Kidney (tissue), 14 donors: ENCODE data around the gene MB21D2. TPM values are rescaled to one million over a fixed set of nuclear protein-coding genes. Genes with fewer than 3 reads are reported as not detected.

Experiments used
- DNase-seq, 5 donors: peaks; one replicate each; pipeline ENCODE4 v3.0.0-alpha.2; 2013 to 2020
- FAIRE-seq: peaks from 2 replicates; lab custom pipeline; 2012; peaks lifted over from hg19 to GRCh38; lab: Jason Lieb, UNC
- H3K27ac ChIP-seq, 2 donors: one replicate each; pipeline ENCODE4 v1.7.0; 2013; ENCODE audit warnings: low read depth in 2 of 2, low read length in 2 of 2, inconsistent platforms in 1 of 2
- H3K27me3 ChIP-seq: one replicate; pipeline ENCODE4 v1.7.1; 2013; ENCODE audit warnings: low read length, inconsistent platforms; ENCODE audit not compliant: control insufficient read depth, insufficient read depth
- H3K36me3 ChIP-seq, 3 donors: one replicate each; pipeline versions ENCODE4 v1.7.0 to v1.7.1; 2013; ENCODE audit warnings: low read length in 3 of 3, control low read depth in 1 of 3, inconsistent platforms in 1 of 3; ENCODE audit not compliant: insufficient read depth in 3 of 3, control insufficient read depth in 2 of 3
- H3K4me1 ChIP-seq, 3 donors: one replicate each; pipeline versions ENCODE4 v1.7.0 to v1.7.1; 2013; ENCODE audit warnings: low read length in 3 of 3, inconsistent platforms in 1 of 3, low read depth in 1 of 3; ENCODE audit not compliant: control insufficient read depth in 2 of 3, insufficient read depth in 2 of 3
- H3K4me3 ChIP-seq, 3 donors: one replicate each; pipeline versions ENCODE4 v1.7.0 to v1.8.1; 2013; ENCODE audit warnings: low read length in 3 of 3, control low read depth in 1 of 3, inconsistent platforms in 1 of 3
- H3K9ac ChIP-seq, 3 donors: one replicate each; pipeline versions ENCODE4 v1.7.0 to v1.7.1; 2013; ENCODE audit warnings: low read length in 3 of 3, control low read depth in 1 of 3, inconsistent platforms in 1 of 3
- H3K9me3 ChIP-seq, 3 donors: one replicate each; pipeline versions ENCODE4 v1.7.0 to v1.7.1; 2013; ENCODE audit warnings: low read length in 3 of 3, control low read depth in 1 of 3, inconsistent platforms in 1 of 3; ENCODE audit not compliant: control insufficient read depth in 2 of 3, insufficient read depth in 1 of 3
- intact Hi-C: fragments of 100-400 bp; cut with DNase I; formaldehyde crosslinking; loops from one replicate; pipeline ENCODE4 v1.11.1; 2022
- polyA plus RNA-seq: library from polyadenylated mRNA; stranded (reverse); fragments of 350-450 nt; fragmentation: Illumina TruSeq; extraction: RNeasy Lipid Tissue Mini Kit (QIAGEN cat#74804); gene quantifications from one replicate; pipeline ENCODE4 v1.2.3, GENCODE V29; 2014; ENCODE audit warnings: low read depth, low replicate concordance; ENCODE audit not compliant: insufficient read depth
- total RNA-seq: library from RNA; stranded (reverse); fragmentation: NEBNext Ultra II Directional; extraction: Animal tissue kit (Norgen Biotek cat#: 25700); gene quantifications from one replicate; pipeline ENCODE4 v1.2.1, GENCODE V29; 2021
- TF ChIP-seq, protein P1 (sequence below): IDR thresholded peaks from 3 replicates; pipeline ENCODE4 v1.5.1; 2012; ENCODE audit warnings: mild to moderate bottlenecking, moderate library complexity, borderline replicate concordance; ENCODE audit not compliant: insufficient read depth; ENCODE audit errors: extremely low read depth
- donor health status: control.
- donor health status: control.
- donor health status: control.
- donor health status: control.
- donor health status: control.
- donor health status: DM: yes; HTN: yes; CAD: no.
- donor health status: Normal renal cell carcinoma (clear cell type).

The MB21D2 gene
- total and polyA plus RNA-seq, 2 donors from 2014 or later, result 3.2 to 3.9 TPM

GRCh38 chr3:192831801-192832347 is 85.8 kb downstream of the MB21D2 start:
- no peaks in the 10 kb centered on the region for H3K36me3 ChIP-seq
- FAIRE-seq, result no peak
- intact Hi-C loops, result no loop called here
- H3K27me3 ChIP-seq, result no peaks in the 10 kb centered on the region
- no peaks in the 10 kb centered on the region for H3K4me1 ChIP-seq
- no peaks in the 10 kb centered on the region for H3K9me3 ChIP-seq
- DNase-seq, result no peak
- H3K4me3 ChIP-seq, result no peak overlapping the region
- no peak overlapping the region for H3K9ac ChIP-seq
- H3K27ac ChIP-seq, result no peak overlapping the region
- TF ChIP-seq, protein P1, sequence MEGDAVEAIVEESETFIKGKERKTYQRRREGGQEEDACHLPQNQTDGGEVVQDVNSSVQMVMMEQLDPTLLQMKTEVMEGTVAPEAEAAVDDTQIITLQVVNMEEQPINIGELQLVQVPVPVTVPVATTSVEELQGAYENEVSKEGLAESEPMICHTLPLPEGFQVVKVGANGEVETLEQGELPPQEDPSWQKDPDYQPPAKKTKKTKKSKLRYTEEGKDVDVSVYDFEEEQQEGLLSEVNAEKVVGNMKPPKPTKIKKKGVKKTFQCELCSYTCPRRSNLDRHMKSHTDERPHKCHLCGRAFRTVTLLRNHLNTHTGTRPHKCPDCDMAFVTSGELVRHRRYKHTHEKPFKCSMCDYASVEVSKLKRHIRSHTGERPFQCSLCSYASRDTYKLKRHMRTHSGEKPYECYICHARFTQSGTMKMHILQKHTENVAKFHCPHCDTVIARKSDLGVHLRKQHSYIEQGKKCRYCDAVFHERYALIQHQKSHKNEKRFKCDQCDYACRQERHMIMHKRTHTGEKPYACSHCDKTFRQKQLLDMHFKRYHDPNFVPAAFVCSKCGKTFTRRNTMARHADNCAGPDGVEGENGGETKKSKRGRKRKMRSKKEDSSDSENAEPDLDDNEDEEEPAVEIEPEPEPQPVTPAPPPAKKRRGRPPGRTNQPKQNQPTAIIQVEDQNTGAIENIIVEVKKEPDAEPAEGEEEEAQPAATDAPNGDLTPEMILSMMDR, result no peak

GRCh38 chr3:192831111-192831644 is 86.5 kb downstream of the MB21D2 start:
- Histone ChIP-seq H3K9me3 (no peaks in the 10 kb centered on the region), H3K27ac (no peak overlapping the region), H3K4me1 (no peaks in the 10 kb centered on the region), H3K9ac (no peak overlapping the region), H3K27me3 (no peaks in the 10 kb centered on the region), H3K4me3 (no peak overlapping the region), H3K36me3 (no peaks in the 10 kb centered on the region)
- FAIRE-seq, result no peak
- TF ChIP-seq, protein P1, result no peak
- intact Hi-C loops, result no loop called here
- no peak for DNase-seq

GRCh38 chr3:192830291-192831110 is 87.2 kb downstream of the MB21D2 start:
- Histone ChIP-seq H3K36me3 (no peaks in the 10 kb centered on the region), H3K27me3 (no peaks in the 10 kb centered on the region), H3K4me3 (no peak overlapping the region), H3K9ac (no peak overlapping the region), H3K4me1 (no peaks in the 10 kb centered on the region), H3K9me3 (no peaks in the 10 kb centered on the region), H3K27ac (no peak overlapping the region)
- DNase-seq (no peak), FAIRE-seq (no peak)
- TF ChIP-seq, protein P1, result no peak
- intact Hi-C loops, result no loop called here
